Measurements from ENCODE around the gene SMAD3.

The SMAD3 gene

DNA sequence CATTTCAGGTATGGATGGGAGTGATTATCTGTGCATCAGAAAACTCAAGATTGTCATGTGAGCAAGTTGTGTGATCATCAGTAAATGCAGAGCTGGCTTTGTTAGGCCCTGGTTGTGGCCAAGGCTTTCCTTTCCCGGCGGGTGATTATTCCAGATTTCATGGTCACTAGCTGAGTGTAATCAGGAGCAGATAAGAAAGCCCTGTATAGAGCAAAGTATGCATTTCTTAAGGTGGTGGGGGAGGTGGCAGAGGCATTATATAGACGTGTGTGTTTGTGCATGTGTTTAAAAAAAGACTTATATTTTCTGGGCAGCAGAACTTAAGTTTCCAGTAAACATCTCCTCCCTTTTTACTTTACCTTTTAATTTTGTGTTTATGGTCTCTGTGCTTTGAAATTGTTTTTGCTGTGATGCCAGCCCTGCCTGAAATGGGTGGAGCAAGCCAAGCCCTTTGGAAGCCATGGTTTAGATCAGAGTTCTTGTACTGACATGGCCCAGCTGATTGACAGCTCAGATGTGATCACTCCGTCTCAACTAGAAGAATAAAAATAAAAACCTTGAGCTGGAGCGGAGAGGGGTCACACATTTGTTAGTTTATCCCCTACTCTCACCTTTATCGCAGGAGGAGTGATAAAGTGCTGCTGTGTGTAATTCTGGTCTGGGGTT lies 22.2 kb downstream of the SMAD3 start:
- Mint-ChIP-seq H3K4me1 (peaks cover 82% of the 10 kb centered on the region), H3K4me3 (no peak overlapping the region), H3K27ac (peak overlapping the region; percentile 97), H3K27me3 (no peaks in the 10 kb centered on the region), H3K9me3 (no peaks in the 10 kb centered on the region), H3K36me3 (peaks cover 2% of the 10 kb centered on the region)
- no peak for ATAC-seq (ENCODE audit: low read depth)
- DNase-seq (ENCODE audit: low spot score in 2 of 2): no peak

DNA sequence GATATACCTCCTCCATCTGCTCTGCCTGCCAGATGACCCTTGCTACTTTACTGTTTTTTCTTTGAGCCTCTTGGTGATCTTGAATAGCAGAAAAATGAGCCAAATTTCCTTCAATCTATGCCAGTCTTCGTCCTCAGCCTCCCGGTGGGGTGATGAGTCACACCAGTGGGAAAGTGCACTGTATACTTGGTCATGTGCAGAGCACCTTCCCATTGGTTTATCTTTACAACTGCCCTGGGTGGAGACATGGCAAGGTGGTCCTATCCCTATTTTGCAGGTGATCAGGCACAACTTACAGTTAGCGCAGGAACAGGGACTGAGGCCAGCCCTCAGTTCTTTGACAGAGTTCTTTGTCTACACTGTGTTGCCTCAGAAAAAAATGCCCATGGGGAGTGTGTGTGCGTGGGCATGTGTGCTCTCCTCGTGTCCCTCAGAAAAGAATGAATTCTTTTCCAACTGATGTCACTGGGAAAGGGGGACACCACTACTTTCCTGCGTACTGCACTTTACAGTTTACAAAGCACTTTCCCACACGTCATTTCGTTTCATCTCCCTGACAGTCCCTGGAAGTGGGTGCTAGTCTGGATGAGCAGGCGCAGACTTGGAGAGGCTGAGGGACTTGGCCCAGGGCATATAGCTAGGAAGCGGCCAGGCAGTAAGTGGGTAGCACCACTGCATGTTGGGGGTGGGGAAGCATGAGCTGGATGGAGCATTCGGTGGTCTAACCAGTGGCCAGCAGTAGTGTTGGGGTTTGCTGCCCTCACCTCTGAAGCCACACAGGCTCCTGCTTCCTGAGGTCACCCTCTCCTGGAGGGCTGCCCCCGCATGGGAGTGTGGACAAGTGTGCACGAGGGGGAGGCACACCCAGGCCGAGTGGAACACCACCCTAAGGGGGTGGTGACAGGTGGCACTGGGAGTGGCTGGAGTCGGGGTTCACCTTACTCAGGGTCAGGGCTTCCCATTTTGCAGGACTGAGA lies 24.1 kb downstream of the SMAD3 start:
- Mint-ChIP-seq H3K27ac (peak overlapping the region; percentile 97), H3K27me3 (no peaks in the 10 kb centered on the region), H3K36me3 (peaks cover 2% of the 10 kb centered on the region), H3K9me3 (no peaks in the 10 kb centered on the region), H3K4me3 (no peak overlapping the region), H3K4me1 (peaks cover 80% of the 10 kb centered on the region)
- no peak for ATAC-seq (ENCODE audit: low read depth)
- no peak for DNase-seq (ENCODE audit: low spot score in 2 of 2)

DNA sequence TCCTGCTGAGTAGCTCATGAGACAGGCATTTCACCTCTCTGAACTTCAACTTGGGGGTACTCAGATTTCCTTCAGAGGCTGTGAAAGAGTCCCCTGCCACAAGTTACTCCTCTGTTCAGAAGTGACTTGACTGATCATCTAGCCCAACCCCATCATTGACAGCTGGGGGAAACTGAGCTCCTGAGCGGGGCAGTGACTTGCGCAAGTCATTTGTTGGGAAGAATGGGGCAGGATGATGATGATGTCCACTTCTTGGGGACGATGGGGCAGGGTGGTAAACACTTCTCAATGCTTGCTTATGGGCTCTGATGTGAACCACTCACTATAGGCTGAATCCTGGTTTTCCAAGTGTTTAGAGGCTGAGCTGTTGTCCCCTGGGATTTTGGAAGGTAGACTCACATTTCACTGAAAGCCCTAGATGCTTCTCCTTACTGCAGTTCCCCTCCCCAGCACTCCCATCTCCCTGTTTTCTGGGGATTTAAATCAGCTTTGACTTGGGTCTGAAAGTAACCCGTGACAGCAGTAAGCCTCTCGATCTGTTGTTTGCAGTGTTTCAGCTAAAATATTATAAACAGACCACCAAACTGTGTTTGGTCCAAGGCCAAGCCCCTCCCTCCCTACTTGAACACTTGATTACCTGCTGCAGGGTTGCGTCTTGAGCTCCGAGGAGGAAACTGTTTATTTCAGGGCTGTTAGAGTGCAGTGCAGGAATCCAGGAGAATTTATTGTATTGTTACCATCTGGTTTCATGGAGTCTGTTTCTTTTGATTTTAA lies 25.1 kb downstream of the SMAD3 start:
- Mint-ChIP-seq H3K27me3 (no peaks in the 10 kb centered on the region), H3K27ac (peak overlapping the region; percentile 97), H3K4me3 (peak overlapping the region; percentile 73), H3K4me1 (peaks cover 80% of the 10 kb centered on the region), H3K9me3 (no peaks in the 10 kb centered on the region), H3K36me3 (peaks cover 2% of the 10 kb centered on the region)
- ATAC-seq (ENCODE audit: low read depth) (no peak), DNase-seq (ENCODE audit: low spot score in 2 of 2) (no peak)

DNA sequence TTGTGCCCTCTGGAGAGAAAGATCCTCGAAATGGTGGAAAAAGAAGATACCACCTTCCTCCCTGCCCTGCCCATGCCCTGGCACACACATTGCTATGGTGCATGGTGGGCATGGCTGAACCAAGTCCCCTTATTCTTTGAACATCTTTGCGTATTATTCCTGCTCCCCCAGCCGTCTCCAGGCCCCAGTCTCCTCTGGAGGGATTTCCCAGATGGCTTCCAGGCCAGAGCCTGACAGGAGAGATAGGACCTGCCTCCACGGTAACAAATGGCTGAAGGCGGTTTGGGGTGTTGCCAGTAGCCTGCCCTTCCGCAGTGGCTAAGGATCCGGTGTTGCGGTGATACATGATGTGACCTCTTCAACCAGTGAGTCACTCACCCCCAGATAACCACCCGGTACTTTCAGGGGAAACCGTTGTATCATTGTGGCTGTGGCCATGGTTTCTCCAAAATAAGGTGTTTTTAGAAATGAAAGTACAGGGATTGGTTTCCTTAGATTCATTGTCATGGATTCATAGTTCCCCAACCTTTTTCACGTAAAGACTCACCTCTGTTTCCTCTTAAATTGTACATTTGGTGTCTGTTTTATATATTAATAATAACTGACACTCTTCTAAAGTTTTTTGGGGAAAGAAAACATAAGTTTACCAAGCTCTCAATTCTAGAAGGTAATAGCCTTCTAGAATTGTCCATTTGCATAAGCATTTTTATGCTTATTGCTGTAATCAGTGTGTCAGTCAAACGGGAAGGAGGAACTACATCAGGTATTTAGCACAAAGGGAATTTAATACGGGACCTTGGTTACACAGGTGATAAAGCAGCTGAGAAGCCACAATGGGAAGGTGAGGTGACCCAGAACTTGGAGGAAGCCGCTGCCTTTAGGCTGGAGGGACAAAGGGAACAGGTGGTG lies 25.9 kb downstream of the SMAD3 start:
- peaks cover 2% of the 10 kb centered on the region for H3K36me3 Mint-ChIP-seq
- peak; percentile 71 for ATAC-seq (ENCODE audit: low read depth)
- H3K27ac Mint-ChIP-seq: peak overlapping the region; percentile 97
- H3K27me3 Mint-ChIP-seq: no peaks in the 10 kb centered on the region
- H3K4me1 Mint-ChIP-seq: peaks cover 75% of the 10 kb centered on the region
- H3K9me3 Mint-ChIP-seq: no peaks in the 10 kb centered on the region
- peak overlapping the region; percentile 73 for H3K4me3 Mint-ChIP-seq
- DNase-seq (ENCODE audit: low spot score in 2 of 2): peak in 1 of 2 donors; percentile 59

DNA sequence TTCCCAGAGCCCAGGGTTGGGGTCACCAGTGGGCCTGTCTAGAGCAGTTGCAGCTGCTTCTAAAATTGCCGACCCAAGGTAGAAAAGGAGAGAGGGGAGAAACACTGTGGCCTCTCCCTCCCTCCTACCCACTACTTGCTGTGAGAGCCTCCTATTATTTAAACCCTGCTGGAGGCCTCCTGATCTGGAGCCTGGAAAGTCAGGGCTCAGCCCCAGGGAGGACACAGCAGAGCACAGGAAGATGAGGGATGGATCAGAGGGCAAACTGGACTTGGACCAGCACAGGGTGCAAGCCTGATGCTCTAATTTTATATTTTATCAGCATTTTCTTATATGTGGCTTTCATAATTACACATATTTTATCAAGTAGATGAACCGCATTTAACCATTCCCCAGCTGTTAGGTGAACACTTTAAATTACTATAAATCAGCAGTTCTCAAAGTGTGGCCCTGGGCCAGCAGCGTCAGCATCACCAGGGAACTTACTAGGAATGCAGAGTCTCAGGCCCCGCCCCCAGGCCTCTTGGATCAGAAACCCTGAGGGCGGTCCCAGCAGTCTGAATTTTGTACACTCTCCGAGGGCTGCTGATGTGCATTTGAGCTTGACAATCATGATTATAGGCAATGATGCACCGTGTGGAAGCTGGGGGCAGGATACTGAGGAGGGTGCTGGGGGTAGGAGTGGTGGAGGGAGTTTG lies 26.7 kb downstream of the SMAD3 start:
- Mint-ChIP-seq H3K36me3 (peaks cover 5% of the 10 kb centered on the region), H3K9me3 (no peaks in the 10 kb centered on the region), H3K27ac (peak overlapping the region; percentile 97), H3K4me1 (peaks cover 76% of the 10 kb centered on the region), H3K27me3 (no peaks in the 10 kb centered on the region), H3K4me3 (peak overlapping the region; percentile 73)
- ATAC-seq (ENCODE audit: low read depth) (no peak), DNase-seq (ENCODE audit: low spot score in 2 of 2) (no peak)

DNA sequence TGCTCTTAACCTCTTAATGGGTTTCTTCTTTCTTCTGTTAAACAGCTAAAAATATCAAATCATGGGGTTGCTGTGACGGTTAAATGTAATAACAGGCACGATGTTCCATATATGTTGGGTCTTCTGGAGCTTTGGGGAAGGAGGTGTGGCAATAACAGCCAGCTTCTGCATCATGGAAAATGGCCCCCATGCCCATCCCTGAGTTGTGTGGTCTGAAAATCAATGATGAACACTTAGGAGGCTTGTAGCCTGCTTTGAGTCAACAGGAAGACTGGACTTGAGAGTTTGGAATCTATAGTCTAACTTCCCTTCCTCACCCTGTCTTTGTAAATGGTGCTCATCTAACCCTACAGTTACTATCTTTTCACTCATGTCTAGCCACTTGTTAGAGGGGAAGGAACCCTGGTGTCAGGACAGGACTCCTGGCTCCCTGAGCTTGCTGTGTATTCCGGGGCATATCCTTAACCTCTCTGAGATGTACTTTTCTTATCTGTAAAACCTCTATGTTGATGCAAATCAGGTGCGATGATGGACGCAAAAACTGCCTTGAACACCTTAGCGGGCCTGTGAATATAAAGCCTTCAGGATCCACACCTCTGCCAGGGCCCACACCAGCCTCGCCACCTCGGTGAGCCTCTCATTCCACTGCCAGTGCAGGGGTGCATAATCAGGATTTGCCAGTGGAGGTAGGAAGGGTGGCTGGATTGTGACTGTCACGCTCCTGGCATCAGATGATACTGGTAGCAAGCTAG lies 27.5 kb downstream of the SMAD3 start:
- DNase-seq (ENCODE audit: low spot score in 2 of 2) (no peak), ATAC-seq (ENCODE audit: low read depth) (no peak)
- Mint-ChIP-seq H3K4me1 (peaks cover 76% of the 10 kb centered on the region), H3K27me3 (no peaks in the 10 kb centered on the region), H3K4me3 (peak overlapping the region; percentile 73), H3K36me3 (peaks cover 10% of the 10 kb centered on the region), H3K27ac (peak overlapping the region; percentile 97), H3K9me3 (no peaks in the 10 kb centered on the region)

DNA sequence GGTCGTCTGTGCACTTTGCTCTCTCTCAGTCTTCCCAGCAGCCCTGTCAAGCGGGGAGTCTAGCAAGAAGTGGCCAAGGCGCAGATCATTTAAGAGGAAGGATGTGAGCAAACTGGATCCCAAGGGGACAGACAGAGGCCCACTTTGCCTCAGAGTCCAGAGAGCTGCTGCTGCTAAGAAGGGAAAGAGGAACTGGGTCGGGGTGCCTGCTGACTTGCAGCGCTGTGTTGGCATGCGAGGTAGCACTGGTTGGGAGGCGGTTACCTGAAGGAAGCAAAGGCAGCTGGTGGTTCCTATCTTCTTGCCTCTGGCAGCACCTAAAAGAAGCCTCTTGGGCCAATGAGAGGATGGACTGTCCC lies 28.1 kb downstream of the SMAD3 start:
- Mint-ChIP-seq H3K4me3 (peak overlapping the region; percentile 73), H3K36me3 (peaks cover 10% of the 10 kb centered on the region), H3K4me1 (peaks cover 75% of the 10 kb centered on the region), H3K9me3 (no peaks in the 10 kb centered on the region), H3K27ac (peak overlapping the region; percentile 97), H3K27me3 (no peaks in the 10 kb centered on the region)
- peak; percentile 65 to 80 for DNase-seq (ENCODE audit: low spot score in 2 of 2)
- peak; percentile 84 for ATAC-seq (ENCODE audit: low read depth)

DNA sequence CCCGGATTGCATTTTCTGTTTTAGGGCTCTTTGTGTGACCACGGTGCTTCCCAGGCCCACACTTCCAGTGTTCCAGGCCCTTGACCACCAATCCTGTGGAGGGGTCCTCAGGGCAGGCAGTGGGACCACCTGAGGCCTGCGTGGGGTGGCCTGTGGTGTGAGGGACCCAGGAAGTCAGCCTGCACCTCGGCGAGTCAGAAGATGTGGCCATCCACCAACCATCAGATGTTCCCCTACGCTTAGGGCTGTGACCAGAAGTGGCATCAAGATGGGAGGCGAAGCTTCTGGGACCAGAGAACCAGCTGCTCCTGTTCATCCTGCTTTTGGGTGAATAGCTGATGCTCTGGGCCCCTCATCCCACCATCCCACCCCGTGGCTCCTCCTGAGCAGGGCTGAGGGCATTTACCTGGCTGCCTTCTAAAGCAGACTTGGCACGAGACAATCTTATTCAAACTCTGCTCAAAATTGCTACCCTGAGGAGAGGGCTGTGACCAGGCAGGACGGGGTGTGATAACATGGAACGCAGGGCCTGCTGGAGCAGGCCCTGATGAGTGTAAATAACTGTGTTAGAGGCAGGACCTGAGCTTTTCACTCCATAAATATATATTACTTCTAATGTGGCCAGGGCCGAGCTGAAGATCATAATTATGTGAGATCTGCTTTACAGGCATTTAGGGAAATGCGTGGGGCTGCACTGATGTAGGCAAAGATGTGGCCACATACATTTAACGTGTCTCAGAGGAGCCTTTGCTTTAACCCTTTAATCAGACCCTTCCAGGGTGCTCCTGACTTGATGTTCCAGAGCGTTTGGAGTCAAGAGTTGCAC lies 28.8 kb downstream of the SMAD3 start:
- H3K4me1 Mint-ChIP-seq: peaks cover 76% of the 10 kb centered on the region
- no peak for DNase-seq (ENCODE audit: low spot score in 2 of 2)
- peak overlapping the region; percentile 97 for H3K27ac Mint-ChIP-seq
- H3K27me3 Mint-ChIP-seq: no peaks in the 10 kb centered on the region
- H3K36me3 Mint-ChIP-seq: peaks cover 10% of the 10 kb centered on the region
- ATAC-seq (ENCODE audit: low read depth): no peak
- no peaks in the 10 kb centered on the region for H3K9me3 Mint-ChIP-seq
- H3K4me3 Mint-ChIP-seq: peak overlapping the region; percentile 24

DNA sequence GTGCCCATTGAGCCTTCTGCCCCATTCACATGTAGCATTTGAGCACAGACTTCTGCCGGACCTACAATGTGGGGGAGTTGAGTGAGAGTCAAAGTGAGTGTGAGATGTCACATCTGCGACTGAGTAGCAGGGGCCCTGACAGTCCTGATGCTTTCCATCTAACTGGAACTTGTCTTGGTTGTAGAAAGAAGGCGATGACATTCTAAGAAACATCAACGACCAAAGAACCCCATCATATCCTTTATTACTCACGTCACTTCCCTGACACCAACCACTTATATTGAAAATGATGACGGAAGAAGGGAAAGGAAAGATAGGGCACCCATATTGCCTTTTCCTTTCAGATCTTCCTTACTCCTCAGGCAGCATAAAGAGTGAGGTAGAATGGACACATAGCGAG lies 30.5 kb downstream of the SMAD3 start:
- Mint-ChIP-seq H3K9me3 (no peaks in the 10 kb centered on the region), H3K4me1 (peaks cover 63% of the 10 kb centered on the region), H3K27me3 (no peaks in the 10 kb centered on the region), H3K36me3 (peaks cover 10% of the 10 kb centered on the region), H3K27ac (peak overlapping the region; percentile 97), H3K4me3 (no peak overlapping the region)
- DNase-seq (ENCODE audit: low spot score in 2 of 2) (no peak), ATAC-seq (ENCODE audit: low read depth) (no peak)

DNA sequence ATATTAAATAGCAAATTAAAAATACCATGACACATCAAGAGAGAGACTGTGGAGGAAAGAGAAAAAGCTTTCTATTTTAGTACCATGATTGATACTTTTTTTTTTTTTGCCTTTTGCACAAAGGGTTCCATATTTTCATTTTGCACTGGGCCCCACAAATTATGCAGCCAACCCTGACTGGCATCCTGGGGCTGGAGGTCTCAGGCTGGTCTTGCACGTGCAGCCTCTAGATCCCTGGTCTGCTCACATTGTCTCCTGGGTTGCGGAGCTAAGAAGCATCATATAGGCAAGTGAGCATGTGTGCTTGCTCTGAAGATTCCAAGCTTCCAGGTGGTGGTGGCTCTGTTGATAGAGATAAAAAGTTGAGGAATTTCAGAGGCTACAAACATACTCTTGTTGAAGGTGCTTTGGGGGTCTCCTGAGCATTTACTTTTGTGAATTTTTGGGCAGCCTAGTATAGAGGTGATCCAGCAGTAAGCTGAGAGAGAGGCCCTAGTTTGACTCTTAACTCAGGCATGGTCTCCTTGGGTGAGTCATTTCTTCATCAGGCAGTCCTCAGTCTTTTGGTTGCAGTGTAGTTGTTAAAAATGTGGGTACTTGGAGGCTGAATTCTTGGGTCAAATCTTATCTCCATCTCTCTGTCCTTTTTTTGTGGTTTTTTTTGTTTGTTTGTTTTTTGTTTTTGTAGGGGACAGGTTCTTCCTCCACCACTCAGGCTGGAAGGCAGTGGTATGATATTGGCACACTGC lies 31.3 kb downstream of the SMAD3 start:
- Mint-ChIP-seq H3K27me3 (no peaks in the 10 kb centered on the region), H3K27ac (no peak overlapping the region), H3K36me3 (peaks cover 10% of the 10 kb centered on the region), H3K9me3 (no peaks in the 10 kb centered on the region), H3K4me1 (peaks cover 56% of the 10 kb centered on the region), H3K4me3 (no peak overlapping the region)
- DNase-seq (ENCODE audit: low spot score in 2 of 2): no peak
- ATAC-seq (ENCODE audit: low read depth): no peak

DNA sequence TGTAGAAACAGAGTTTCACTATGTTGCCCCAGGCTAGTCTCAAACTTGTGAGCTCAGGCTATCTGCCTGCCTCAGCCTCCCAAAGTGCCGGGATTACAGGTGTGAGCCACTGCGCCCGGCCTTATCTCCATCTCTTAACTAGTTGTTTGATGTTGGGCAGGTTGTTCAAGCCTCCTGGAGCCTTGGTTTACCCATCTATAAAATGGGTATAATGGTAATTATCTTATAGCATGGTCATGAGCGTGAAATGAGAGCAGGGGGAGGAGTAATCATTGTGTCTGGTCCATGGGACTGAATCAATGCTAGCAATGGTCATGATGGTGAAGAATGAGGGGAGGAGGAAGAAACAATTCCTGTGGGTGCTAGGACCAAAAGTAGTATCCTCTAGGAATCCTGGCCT lies 32.0 kb downstream of the SMAD3 start:
- peaks cover 10% of the 10 kb centered on the region for H3K36me3 Mint-ChIP-seq
- no peak for DNase-seq (ENCODE audit: low spot score in 2 of 2)
- no peak overlapping the region for H3K27ac Mint-ChIP-seq
- peaks cover 53% of the 10 kb centered on the region for H3K4me1 Mint-ChIP-seq
- H3K9me3 Mint-ChIP-seq: no peaks in the 10 kb centered on the region
- no peaks in the 10 kb centered on the region for H3K27me3 Mint-ChIP-seq
- ATAC-seq (ENCODE audit: low read depth): no peak
- no peak overlapping the region for H3K4me3 Mint-ChIP-seq
